GM10847 (cell line): ENCODE data around the gene CHN2.

Experiments used
- POLR2A ChIP-seq: IDR thresholded peaks from 2 replicates; pipeline ENCODE4 v1.6.1; 2011; ENCODE audit not compliant: insufficient read length; ENCODE audit errors: extremely low read depth

Gene CHN2

DNA sequence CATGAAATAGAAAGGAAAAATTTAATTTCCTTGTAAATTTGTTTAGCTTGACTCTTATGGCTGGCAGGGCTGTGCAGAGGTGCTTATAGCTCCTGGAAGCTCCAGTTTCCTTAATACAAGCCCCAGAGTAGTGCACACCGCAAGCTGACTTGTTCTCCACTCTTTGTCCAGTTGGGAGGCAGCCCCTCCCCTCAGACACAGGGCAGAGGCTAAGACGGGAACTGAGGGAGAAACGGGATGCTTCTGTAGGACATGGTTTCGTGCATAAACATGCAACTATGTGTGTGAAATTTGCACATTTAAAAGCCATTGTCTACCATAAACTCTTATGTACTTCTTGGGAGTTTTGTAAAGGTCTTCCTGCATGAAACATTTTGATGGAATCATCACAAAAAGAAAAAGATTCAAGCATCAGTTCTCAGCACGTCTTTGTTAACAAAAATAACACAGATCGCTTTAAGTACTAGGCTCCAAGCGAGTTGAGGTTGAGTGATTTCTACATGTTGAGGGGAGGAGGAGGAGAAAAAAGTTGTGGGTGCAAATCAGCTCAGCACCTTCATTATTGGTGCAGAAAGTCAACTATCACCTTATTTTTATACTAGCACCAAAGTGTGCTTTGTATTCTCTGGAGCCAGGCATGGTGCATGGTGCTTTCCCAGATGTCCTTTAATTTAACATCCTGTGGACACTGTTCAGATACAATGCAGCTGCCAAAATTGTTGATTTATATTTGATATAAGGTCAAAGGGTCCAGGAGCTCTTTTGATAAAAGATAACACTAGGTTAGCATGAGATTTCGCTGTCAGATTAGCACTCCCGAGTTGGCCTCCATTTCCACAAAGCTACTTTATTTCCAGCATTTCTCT lies 124.5 kb downstream of the CHN2 start:
- no peak for TF ChIP-seq POLR2A

DNA sequence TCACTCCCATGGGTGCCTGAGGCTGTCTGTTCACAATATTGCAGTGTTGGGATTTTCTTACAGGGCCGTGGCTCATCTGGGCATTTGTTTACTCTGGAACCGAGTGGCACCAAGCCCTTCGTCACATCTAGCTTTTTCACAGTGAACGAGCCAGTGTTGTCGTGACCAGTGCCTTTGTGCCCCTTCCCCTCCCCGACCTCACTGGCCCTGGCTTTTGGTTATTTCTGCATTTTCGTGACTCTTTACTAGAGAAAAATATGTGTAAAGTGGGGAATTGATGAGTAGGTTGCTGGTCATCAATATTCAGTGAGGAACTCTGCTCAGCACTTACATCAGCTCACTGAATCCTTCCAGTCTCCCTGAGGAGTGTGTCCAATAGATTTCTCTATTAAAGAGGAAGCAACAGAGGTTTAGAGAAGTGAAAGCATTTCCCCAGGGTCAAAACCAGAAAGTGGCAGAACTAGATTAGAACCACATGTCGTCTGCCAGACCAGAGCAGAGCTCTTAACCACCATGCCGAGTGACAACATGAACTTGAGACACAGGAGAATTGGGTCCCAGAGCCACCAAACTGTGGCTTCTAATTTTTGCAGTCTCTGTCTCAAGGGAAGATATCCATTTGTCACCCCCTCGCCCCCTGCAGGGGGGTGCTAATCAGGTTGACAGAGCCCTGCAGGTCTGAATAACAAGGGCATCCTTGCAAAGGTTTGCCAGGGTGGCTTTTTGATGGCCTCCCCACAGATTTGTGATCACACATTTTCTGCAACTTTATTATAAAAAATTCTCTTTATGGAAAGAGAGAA lies 125.3 kb downstream of the CHN2 start:
- no peak for TF ChIP-seq POLR2A

DNA sequence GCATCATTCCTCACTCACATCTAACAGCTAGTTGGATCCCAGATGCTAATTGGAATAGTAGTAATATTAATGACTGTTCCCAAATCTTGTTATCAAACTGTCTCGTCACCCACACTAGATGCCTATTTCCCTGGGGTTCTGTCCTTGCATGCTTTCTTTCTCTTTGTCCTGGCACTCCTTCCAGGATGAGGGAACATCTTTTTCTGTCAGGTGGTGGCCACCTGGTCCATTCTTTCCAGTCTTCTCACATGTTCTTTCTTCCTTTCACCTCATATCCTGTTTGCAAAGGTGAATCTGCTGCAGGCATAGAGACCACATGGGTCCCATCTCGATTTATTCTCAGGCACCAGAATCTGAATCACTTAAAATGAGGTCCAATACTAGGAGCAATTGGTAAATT lies 126.0 kb downstream of the CHN2 start:
- TF ChIP-seq POLR2A = no peak

DNA sequence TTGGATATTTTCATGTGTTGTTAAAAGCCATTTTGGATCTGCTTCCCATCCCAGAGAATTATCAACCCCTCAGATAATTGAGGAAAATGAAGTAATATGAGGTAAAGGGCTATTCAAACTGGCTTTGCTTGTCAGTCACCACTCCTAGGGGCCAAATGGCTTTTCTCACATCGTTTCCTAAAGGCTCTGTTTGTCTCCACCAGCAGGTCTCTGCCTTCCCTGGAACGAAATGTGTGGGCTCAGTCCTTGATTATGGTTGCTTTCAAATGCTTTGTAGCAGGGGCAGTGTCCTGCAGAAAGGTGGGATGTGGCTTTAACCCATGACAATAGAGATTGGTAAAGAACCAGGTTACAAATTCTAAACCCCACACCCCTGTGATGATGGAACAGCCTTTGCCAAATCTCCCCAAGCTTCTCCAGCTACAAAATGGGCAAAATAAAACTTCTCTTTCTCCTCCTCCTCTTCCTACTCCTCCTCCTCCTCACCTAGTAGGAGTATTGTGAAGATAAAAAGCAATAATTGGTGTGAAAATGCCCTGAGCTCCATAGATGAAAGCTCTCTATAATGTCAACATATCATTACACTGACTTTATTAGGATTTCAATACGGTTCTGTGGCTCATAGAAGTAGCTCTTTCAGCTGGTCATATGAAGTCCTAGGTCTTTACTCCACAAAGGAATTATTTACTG lies 127.6 kb downstream of the CHN2 start:
- no peak for TF ChIP-seq POLR2A

DNA sequence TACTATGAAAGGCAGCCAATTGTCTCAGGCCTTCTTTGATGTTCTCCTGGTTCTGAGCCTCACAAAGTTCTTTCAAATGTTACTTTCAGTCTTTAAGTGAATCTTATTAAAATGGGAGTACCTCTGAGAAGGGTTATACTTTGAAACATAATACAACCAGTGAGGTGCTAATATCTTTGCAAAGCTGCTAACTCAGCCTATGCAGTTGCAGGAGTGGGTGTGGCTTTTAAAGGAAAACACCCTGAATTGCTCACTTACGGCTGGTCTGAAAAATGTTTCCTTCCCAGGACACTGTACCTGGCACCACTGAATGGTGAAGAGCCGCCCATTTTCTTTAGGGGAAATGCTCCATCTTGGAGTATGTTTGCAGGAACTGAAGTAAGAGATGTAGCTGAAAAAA lies 130.9 kb downstream of the CHN2 start:
- TF ChIP-seq POLR2A = no peak

DNA sequence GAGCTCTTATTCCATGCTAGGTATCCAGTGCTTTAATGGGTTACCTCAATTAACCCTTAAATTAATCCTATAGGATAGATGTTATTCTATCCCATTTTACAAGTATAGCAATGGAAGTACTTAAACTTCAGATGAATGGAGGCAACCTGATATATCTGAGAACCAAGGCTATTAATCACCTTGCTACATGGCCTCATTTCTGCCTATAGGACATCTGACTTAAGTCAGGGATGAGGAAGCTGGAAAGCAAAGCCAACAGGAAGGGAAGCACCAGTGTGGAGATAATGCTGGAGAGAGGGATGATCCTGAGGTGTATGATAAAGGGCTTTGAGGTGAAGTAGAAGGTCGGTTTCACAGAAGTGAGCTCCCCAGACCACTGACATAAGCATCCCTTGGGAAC lies 132.3 kb downstream of the CHN2 start:
- TF ChIP-seq POLR2A = no peak

DNA sequence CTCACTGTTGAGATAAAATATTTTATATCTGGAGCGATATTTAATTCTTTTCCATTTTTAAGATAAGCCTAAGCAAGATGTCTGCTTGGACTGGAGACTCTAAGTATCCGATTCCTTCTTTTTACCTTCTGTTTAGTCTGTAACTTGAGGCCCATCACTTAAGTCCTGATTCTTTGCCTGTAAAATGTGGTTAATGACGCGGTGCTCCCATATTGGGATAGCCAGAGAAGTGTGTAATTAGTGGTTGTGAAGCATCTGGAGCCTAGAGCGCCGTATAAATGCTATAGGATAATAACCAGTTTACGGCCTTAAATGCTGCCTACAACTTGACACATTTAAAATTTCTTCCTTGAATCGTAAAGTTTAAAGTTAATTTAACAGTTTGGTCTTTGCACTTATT lies 132.9 kb downstream of the CHN2 start:
- TF ChIP-seq POLR2A = no peak

DNA sequence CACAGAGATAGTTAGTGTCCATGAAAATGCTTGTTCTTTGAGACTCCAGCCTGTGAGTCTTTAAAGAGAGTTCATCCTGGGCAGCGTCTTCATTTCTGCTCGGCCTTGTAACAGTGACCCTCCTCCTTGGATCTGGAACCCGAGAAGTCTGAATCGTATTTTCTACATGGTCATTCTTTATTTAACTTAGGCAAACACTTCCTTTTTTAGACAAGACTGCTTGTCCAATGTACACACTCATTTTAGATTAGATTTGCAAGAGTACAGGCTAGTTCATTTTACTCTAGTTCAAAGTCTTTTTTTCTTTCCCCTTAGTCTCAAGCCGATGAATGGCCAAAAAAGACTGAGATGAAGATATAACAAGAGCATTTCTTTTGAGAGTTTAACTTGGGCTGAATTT lies 133.5 kb downstream of the CHN2 start:
- TF ChIP-seq POLR2A = no peak

DNA sequence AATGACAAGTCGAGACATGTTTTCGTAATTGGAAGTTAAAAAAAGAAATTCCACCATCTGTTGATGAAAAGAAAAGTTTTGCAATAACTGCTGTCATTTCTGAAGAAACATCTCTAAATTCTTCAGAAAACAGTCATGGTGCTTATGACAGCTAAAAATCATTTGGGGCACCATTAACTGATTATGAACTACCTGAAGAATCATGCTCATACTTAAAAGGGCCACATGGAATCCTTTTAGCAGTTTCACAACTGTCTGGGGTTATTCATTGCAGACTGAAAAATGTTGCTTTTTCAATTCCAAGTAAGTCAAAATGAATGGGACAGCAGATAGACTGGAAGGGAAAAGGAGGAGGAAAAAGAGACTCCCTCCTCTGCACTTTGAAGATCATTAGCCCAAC lies 134.2 kb downstream of the CHN2 start:
- TF ChIP-seq POLR2A = no peak

DNA sequence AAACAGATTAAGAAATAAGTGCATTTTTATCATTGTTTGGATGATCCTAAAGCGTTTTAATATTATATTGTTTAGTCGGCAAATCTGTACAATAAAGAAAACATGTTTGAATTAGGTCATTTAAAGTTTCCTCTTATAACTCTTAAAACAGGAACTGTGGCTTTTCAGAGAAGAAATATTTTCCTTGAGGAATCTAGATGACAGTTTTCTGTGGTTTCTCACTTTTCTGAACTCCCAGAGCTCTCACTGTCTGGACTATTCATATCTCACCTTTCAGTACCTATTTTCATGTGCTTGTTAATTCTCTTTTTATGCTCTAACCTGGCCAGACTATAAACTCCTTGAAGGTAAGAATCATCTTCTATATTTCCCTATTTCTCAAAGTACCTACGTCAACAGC lies 135.1 kb downstream of the CHN2 start:
- no peak for TF ChIP-seq POLR2A

DNA sequence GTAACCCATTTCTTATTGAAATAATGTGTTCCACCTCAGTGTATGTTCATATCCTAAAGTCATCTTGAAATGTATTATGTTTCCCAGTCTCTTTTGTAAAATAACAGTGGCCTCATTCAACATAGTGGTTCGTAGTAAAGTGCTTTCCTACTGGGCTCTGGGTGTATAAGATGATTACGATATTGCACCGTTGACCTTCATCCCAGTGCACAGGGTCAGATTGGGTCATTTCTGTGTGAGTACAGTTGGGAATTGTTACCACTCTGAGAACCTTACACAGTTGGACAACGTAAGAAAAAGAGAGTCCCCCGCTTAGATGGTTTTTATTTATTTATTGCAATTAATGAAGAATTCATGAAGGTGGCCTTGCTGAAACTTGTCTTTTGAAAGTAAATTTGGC lies 135.6 kb downstream of the CHN2 start:
- no peak for TF ChIP-seq POLR2A

DNA sequence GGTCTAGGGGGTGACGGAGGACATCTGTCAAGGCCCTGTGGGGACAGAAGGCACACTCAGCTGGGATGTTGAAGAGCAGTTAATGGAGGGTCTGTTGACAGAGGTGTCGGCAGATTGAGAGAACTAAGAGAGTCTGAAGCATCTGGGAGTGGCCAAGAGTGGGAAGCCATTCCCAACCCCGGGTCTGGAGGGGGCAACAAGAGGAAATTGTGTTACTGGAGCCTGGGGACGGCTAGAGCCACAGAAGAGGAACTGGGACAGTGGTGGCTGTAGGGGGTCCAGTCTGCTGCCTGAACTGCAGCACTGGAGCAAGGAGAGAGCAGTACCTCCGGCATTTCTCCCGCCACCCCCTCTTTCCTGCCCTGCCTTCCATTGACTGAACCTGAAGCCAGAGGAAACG lies 136.6 kb downstream of the CHN2 start:
- no peak for TF ChIP-seq POLR2A

DNA sequence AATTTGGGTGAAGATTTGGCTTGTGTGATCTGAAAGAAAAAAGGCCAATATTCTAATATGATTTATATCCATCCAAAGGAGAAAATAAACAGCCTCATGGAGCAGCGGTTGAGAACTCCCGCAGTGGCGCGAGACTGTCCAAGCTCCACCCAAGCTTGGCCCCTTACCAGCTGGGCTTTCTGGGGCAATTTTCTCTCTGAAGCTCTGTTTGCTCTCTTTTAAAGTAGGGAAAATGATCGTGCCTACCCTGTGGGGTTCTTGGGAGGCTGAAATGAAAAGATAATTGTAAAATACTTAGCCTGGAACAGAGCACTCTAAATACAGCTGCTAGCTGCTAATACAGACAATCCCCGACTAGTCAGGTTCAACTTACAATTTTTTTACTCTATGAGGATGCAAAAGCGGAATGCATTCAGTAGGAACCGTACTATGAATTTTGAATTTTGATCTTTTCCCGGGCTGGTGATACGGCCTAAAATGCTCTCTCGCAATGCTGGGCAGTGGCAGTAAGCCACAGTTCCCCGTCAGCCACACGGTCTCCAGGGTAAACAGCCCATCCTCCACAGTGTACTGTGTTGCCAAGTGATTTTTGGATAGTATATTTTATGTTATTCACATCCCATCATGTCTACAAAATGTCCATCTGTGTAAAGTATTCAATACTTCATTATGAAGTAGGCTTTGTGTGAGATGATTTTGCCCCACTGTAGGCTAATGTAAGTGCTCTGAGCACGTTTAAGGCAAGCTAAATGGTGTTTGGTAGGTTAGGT lies 137.7 kb downstream of the CHN2 start:
- no peak for TF ChIP-seq POLR2A

DNA sequence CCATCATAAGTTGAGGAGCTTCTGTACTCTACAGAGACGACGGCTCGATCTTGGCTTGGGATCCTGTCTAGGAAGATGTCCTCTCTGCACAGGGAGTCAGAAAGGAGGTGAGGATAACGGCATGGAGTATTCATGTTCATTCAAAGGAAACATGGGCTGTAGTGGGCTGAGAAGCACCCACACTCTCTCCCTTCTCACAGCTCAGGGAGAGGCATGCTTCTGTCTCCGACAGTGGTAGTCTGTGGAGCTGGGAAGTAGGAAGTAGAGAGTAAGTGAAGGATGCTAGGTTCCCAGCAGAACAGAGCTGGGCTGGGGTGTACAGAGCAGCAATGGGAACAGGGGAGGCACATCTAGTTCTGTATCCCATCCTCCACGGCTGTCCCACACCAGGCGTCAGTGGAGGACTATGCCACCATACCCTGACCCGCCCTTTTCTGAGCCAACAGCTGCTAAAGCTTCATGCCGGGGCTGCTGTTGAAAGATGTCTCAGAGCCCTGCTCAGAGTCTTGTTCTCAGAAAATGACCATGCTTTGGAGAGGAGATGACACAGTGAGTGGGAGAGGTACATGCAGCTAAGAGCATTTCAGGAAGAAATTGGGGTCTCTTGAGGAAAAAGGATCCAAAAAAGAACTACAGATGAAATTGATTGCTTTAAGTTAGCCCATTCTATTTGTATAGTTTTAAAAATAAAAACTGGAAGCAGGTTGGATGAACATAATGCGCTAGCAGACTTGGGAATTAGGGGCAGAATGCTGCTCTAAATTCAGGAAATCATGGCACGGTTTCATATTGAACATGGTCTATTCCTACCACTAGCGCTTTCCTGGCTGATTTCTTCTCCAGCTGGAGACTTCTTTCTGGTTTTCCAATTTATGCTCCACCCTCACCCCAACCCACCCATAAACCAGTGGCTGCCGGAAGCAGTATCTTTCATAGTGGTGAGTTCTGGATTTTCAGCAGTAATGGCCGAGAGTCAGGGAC lies 138.6 kb downstream of the CHN2 start:
- TF ChIP-seq POLR2A = no peak
